ENCODE results near the gene DENND2D. TPM values are rescaled to one million over a fixed set of nuclear protein-coding genes. Genes with fewer than 3 reads are reported as not detected.

The DENND2D gene
- total and polyA plus RNA-seq, 7 donors = 2.3 to 77.0 (median 5.9) TPM

GRCh38 chr1:111208921-111209320 lies 8.5 kb upstream of the DENND2D start:
- 17 to 51% methylated on average over 1 of the region's 1 CpG for WGBS, 2 donors
- Histone ChIP-seq H3K27me3 (peaks cover 7 to 20% (median 13%) of the 10 kb centered on the region in 3 donors), H3K4me1 (peaks cover 0 to 10% (median 8%) of the 10 kb centered on the region in 4 donors), H3K9me3 (no peaks in the 10 kb centered on the region), H3K36me3 (no peaks in the 10 kb centered on the region), H3K4me3 (no peak overlapping the region), H3K27ac (no peak overlapping the region)
- TF ChIP-seq POLR2A (IDR thresholded peaks at IDR 0.05) = no peak
- TF ChIP-seq CTCF (IDR thresholded peaks at IDR 0.05) = no peak
- TF ChIP-seq EP300 (IDR thresholded peaks at IDR 0.05) = no peak
- no peak for TF ChIP-seq POLR2AphosphoS5 (IDR thresholded peaks at IDR 0.05)
- no peak for DNase-seq
- intact Hi-C loops (cut with DNase I) = no loop called here

GRCh38 chr1:111205714-111206050 lies 5.2 kb upstream of the DENND2D start:
- no peak overlapping the region for H3K4me3 ChIP-seq
- intact Hi-C loops (cut with DNase I) = no loop called here
- H3K9me3 ChIP-seq = no peaks in the 10 kb centered on the region
- TF ChIP-seq POLR2AphosphoS5 (IDR thresholded peaks at IDR 0.05) = no peak
- TF ChIP-seq CTCF (IDR thresholded peaks at IDR 0.05) = no peak
- no peak for TF ChIP-seq POLR2A (IDR thresholded peaks at IDR 0.05)
- no peak for TF ChIP-seq EP300 (IDR thresholded peaks at IDR 0.05)
- WGBS, 2 donors = 45 to 67% methylated on average over 2 of the region's 2 CpGs
- H3K27ac ChIP-seq = no peak overlapping the region
- H3K27me3 ChIP-seq = peaks cover 15 to 43% (median 18%) of the 10 kb centered on the region in 3 donors
- DNase-seq = no peak
- no peaks in the 10 kb centered on the region for H3K36me3 ChIP-seq
- peaks cover 0 to 15% (median 13%) of the 10 kb centered on the region in 4 donors for H3K4me1 ChIP-seq

- intact Hi-C loops (cut with DNase I) = no loop called here
- H3K27me3 ChIP-seq = peaks cover 15 to 43% (median 18%) of the 10 kb centered on the region in 3 donors
- 57 to 60% methylated on average over 9 of the region's 9 CpGs for WGBS, 2 donors
- H3K4me1 ChIP-seq = peaks cover 0 to 15% (median 13%) of the 10 kb centered on the region in 4 donors
- H3K4me3 ChIP-seq = no peak overlapping the region
- TF ChIP-seq POLR2AphosphoS5 (IDR thresholded peaks at IDR 0.05) (no peak), POLR2A (IDR thresholded peaks at IDR 0.05) (no peak), EP300 (IDR thresholded peaks at IDR 0.05) (no peak), CTCF (IDR thresholded peaks at IDR 0.05) (no peak)
- DNase-seq = no peak
- no peaks in the 10 kb centered on the region for H3K9me3 ChIP-seq
- no peaks in the 10 kb centered on the region for H3K36me3 ChIP-seq
- peak overlapping the region in 1 of 4 donors; percentile 55 for H3K27ac ChIP-seq
These were observed 4.7 kb upstream of the DENND2D start for GRCh38 chr1:111204983-111205713.

- peaks cover 15 to 46% (median 18%) of the 10 kb centered on the region in 3 donors for H3K27me3 ChIP-seq
- TF ChIP-seq POLR2A (IDR thresholded peaks at IDR 0.05) (peak in 1 of 2 donors; percentile 23), POLR2AphosphoS5 (IDR thresholded peaks at IDR 0.05) (peak in 1 of 4 donors; percentile 45), EP300 (IDR thresholded peaks at IDR 0.05) (no peak)
- intact Hi-C loops (cut with DNase I) = no loop called here
- H3K36me3 ChIP-seq = no peaks in the 10 kb centered on the region
- 2 to 4% methylated on average over 61 of the region's 61 CpGs for WGBS, 2 donors
- H3K4me3 ChIP-seq = peak overlapping the region; percentile 38 to 63 (median 58)
- H3K27ac ChIP-seq = peak overlapping the region; percentile 48 to 75 (median 62)
- no peaks in the 10 kb centered on the region for H3K9me3 ChIP-seq
- H3K4me1 ChIP-seq = peaks cover 0 to 15% (median 13%) of the 10 kb centered on the region in 4 donors
- DNase-seq = no peak
These were observed 3.9 kb upstream of the DENND2D start for GRCh38 chr1:111204201-111204982.

- intact Hi-C loops (cut with DNase I) = no loop called here
- Histone ChIP-seq H3K4me3 (peak overlapping the region; percentile 38 to 63 (median 58)), H3K9me3 (no peaks in the 10 kb centered on the region), H3K4me1 (peaks cover 0 to 15% (median 13%) of the 10 kb centered on the region in 4 donors), H3K27ac (peak overlapping the region; percentile 48 to 75 (median 62)), H3K27me3 (peaks cover 15 to 47% (median 18%) of the 10 kb centered on the region in 3 donors), H3K36me3 (no peaks in the 10 kb centered on the region)
- 2% methylated on average over 41 of the region's 41 CpGs for whole genome bisulfite sequencing, 2 donors
- peak; percentile 84 for DNase-seq
- TF ChIP-seq EP300 (IDR thresholded peaks at IDR 0.05) = no peak
- no peak for TF ChIP-seq CTCF (IDR thresholded peaks at IDR 0.05)
- TF ChIP-seq POLR2AphosphoS5 (IDR thresholded peaks at IDR 0.05) = no peak
- TF ChIP-seq POLR2A (IDR thresholded peaks at IDR 0.05) = no peak
These were observed 3.3 kb upstream of the DENND2D start for GRCh38 chr1:111203681-111204200.
